HG03342 (cell line): ENCODE measurements around the gene GGTA1.
"Not testable (repeated sequence)": the region's sequence is repeated elsewhere in the genome, so short reads cannot be mapped to it uniquely, and the experiment has no call there.

Experiments
- ATAC-seq: cut with Tn5 transposase; IDR thresholded peaks from one replicate; pipeline ENCODE4 v1.9.1; 2021; ENCODE audit warnings: mild to moderate bottlenecking, moderate library complexity; ENCODE audit not compliant: unreplicated experiment

GGTA1 gene

GRCh38 chr9:121463026-121463807 is 36.4 kb downstream of the GGTA1 start:
- ATAC-seq: no peak

- ATAC-seq: no peak
Measured at GRCh38 chr9:121459513-121459912, 40.1 kb downstream of the GGTA1 start.

GRCh38 chr9:121458449-121458848 is 41.2 kb downstream of the GGTA1 start:
- ATAC-seq: not testable (repeated sequence)

GRCh38 chr9:121455527-121456239 is 44.0 kb downstream of the GGTA1 start:
- ATAC-seq: no peak

GRCh38 chr9:121454972-121455371 is 44.7 kb downstream of the GGTA1 start:
- no peak for ATAC-seq

- no peak for ATAC-seq
Measured at GRCh38 chr9:121453232-121453892, 46.3 kb downstream of the GGTA1 start.

- ATAC-seq: no peak
Measured at GRCh38 chr9:121452085-121452484, 47.6 kb downstream of the GGTA1 start.

- no peak for ATAC-seq
Measured at GRCh38 chr9:121451586-121451985, 48.1 kb downstream of the GGTA1 start.

GRCh38 chr9:121450241-121450640 is 49.4 kb downstream of the GGTA1 start:
- ATAC-seq: no peak

GRCh38 chr9:121449786-121450185 is 49.9 kb downstream of the GGTA1 start:
- no peak for ATAC-seq

- ATAC-seq: no peak
Measured at GRCh38 chr9:121447321-121447834, 52.3 kb downstream of the GGTA1 start.

- ATAC-seq: no peak
Measured at GRCh38 chr9:121445986-121446385, 53.7 kb downstream of the GGTA1 start.

GRCh38 chr9:121443981-121444380 is 55.7 kb downstream of the GGTA1 start:
- ATAC-seq: no peak

GRCh38 chr9:121441165-121441564 is 58.5 kb downstream of the GGTA1 start:
- ATAC-seq: no peak

- ATAC-seq: no peak
Measured at GRCh38 chr9:121439711-121440664, 59.7 kb downstream of the GGTA1 start.

- ATAC-seq: no peak
Measured at GRCh38 chr9:121439016-121439415, 60.6 kb downstream of the GGTA1 start.

- ATAC-seq: no peak
Measured at GRCh38 chr9:121437891-121438290, 61.8 kb downstream of the GGTA1 start.

GRCh38 chr9:121437046-121437445 is 62.6 kb downstream of the GGTA1 start:
- ATAC-seq: not testable (repeated sequence)

- ATAC-seq: no peak
Measured at GRCh38 chr9:121434969-121435368, 64.7 kb downstream of the GGTA1 start.

GRCh38 chr9:121427899-121428298 is 71.7 kb downstream of the GGTA1 start:
- ATAC-seq: no peak
